HUES64 (cell line): ENCODE results near the gene LHX6.

Experiments used
- H3K27ac ChIP-seq: 2 replicates; pipeline ENCODE4 v1.7.0; 2013; ENCODE audit warnings: low read depth, low read length, inconsistent platforms
- H3K27me3 ChIP-seq: 2 replicates; pipeline ENCODE4 v1.6.1; 2013; ENCODE audit warnings: mild to moderate bottlenecking, low read length; ENCODE audit not compliant: insufficient read depth
- H3K36me3 ChIP-seq: 2 replicates; pipeline ENCODE4 v1.6.1; 2013; ENCODE audit warnings: mild to moderate bottlenecking, low read length; ENCODE audit not compliant: insufficient read depth
- H3K4me1 ChIP-seq: 2 replicates; pipeline ENCODE4 v1.6.1; 2013; ENCODE audit warnings: mild to moderate bottlenecking, low read length, moderate library complexity; ENCODE audit not compliant: insufficient read depth
- H3K4me3 ChIP-seq: 2 replicates; pipeline ENCODE4 v1.5.1; 2013; ENCODE audit warnings: mild to moderate bottlenecking, low read length, moderate library complexity
- H3K9ac ChIP-seq: 2 replicates; pipeline ENCODE4 v1.6.1; 2013; ENCODE audit warnings: mild to moderate bottlenecking, low read depth, low read length
- H3K9me3 ChIP-seq: 2 replicates; pipeline ENCODE4 v1.6.1; 2013; ENCODE audit warnings: low read depth, low read length; ENCODE audit not compliant: insufficient read depth
- WGBS: fragments of 150-250, 120-280 bp; methylation state at CpG from one replicate; pipeline ENCODE4 v1.1.7; 2013; ENCODE audit warnings: missing lambda C conversion rate; 5-methylcytosine and 5-hydroxymethylcytosine counted together

Gene LHX6

GRCh38 chr9:122188369-122188768, 40.4 kb downstream of the LHX6 start:
- Histone ChIP-seq H3K36me3 (no peaks in the 10 kb centered on the region), H3K9me3 (no peaks in the 10 kb centered on the region), H3K4me1 (0 out of 2 replicates have a peak, but pooled peaks cover 7% of the 10 kb centered on the region), H3K4me3 (no peak overlapping the region), H3K9ac (no peak overlapping the region), H3K27me3 (no peaks in the 10 kb centered on the region), H3K27ac (no peak overlapping the region)
- WGBS: 89% methylated on average over 6 of the region's 6 CpGs

GRCh38 chr9:122186777-122187470, 41.8 kb downstream of the LHX6 start:
- 95% methylated on average over 8 of the region's 8 CpGs for WGBS
- no peaks in the 10 kb centered on the region for H3K27me3 ChIP-seq
- no peak overlapping the region for H3K27ac ChIP-seq
- 0 out of 2 replicates have a peak, but pooled peaks cover 7% of the 10 kb centered on the region for H3K4me1 ChIP-seq
- H3K9me3 ChIP-seq: no peaks in the 10 kb centered on the region
- no peaks in the 10 kb centered on the region for H3K36me3 ChIP-seq
- H3K4me3 ChIP-seq: no peak overlapping the region
- H3K9ac ChIP-seq: no peak overlapping the region

- no peak overlapping the region for H3K27ac ChIP-seq
- H3K9me3 ChIP-seq: no peaks in the 10 kb centered on the region
- WGBS: 77% methylated on average over 5 of the region's 5 CpGs
- no peak overlapping the region for H3K4me3 ChIP-seq
- 0 out of 2 replicates have a peak, but pooled peaks cover under 1% of the 10 kb centered on the region for H3K4me1 ChIP-seq
- no peaks in the 10 kb centered on the region for H3K36me3 ChIP-seq
- no peaks in the 10 kb centered on the region for H3K27me3 ChIP-seq
- no peak overlapping the region for H3K9ac ChIP-seq
These were observed 42.5 kb downstream of the LHX6 start for GRCh38 chr9:122186301-122186700.

GRCh38 chr9:122184551-122184950, 44.2 kb downstream of the LHX6 start:
- no peak overlapping the region for H3K27ac ChIP-seq
- H3K9ac ChIP-seq: no peak overlapping the region
- H3K36me3 ChIP-seq: no peaks in the 10 kb centered on the region
- WGBS: no CpG with 5 or more reads among the region's 1 CpG
- no peaks in the 10 kb centered on the region for H3K27me3 ChIP-seq
- H3K4me1 ChIP-seq: peaks cover 3% of the 10 kb centered on the region; the same call in 1 of the 2 replicates
- H3K9me3 ChIP-seq: no peaks in the 10 kb centered on the region
- no peak overlapping the region for H3K4me3 ChIP-seq

DNA sequence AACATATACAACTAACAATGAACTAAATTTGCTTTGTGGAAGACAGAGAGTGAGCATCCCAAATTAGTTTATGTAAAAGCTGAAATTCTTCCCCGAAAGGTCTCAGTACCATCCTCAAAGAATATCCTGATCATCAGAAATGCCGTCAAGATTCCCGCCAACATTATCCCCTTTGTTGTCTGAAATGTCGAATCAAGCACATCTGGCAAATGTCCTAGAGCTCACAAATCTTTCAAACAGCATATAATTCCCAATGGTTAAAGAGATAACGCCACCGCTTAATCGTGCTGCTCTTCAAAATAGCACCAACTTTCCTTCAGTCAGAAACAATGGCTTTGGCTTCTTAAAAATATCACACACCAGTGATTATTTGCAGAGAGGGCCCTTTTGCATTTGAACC, 45.3 kb downstream of the LHX6 start:
- H3K36me3 ChIP-seq: no peaks in the 10 kb centered on the region
- peaks cover 3% of the 10 kb centered on the region; the same call in 1 of the 2 replicates for H3K4me1 ChIP-seq
- H3K9me3 ChIP-seq: no peaks in the 10 kb centered on the region
- no peak overlapping the region for H3K9ac ChIP-seq
- 90% methylated on average over 7 of the region's 7 CpGs for WGBS
- H3K4me3 ChIP-seq: no peak overlapping the region
- no peaks in the 10 kb centered on the region for H3K27me3 ChIP-seq
- no peak overlapping the region for H3K27ac ChIP-seq

DNA sequence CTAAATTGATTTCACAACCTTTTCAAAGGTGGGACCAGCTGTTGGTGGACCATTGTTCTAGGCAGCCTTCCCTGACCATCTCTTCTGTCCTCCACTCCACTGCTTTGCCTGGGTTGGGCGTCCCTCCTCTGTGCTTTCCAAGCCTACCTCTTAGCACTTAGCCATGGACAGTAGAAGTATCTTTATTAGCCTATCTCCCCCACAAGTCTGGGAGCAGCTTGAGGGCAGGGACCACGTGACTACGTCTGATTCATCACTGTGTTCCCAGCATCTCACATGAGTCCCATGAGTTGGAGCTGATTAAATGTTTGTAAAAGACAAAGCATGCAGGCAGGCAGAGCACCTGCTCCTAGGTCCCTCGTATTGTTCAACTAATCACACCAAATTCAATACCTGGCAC, 48.1 kb downstream of the LHX6 start:
- Histone ChIP-seq H3K27me3 (no peaks in the 10 kb centered on the region), H3K4me3 (no peak overlapping the region), H3K4me1 (peaks cover 3% of the 10 kb centered on the region; the same call in 1 of the 2 replicates), H3K27ac (no peak overlapping the region), H3K36me3 (no peaks in the 10 kb centered on the region), H3K9me3 (no peaks in the 10 kb centered on the region), H3K9ac (no peak overlapping the region)
- WGBS: 85% methylated on average over 4 of the region's 4 CpGs

DNA sequence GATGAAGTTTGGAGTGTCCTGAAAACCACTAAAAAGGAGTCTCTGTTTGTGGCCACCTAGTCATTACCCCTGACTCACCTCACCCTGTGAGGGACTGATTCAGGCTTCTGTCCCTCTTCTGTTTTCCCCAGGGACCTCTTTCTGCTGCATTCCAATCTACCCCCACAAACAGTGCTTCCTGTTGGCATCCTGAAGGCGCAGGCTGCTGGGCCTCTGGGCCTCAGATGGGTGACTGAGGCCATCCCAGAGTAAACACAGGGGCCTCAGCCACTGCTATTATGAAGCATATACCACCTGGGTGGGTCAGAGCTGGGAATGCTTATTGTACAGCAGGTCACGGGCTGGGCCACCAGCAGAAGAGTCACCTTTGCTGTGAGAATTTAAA, 49.1 kb downstream of the LHX6 start:
- H3K36me3 ChIP-seq: no peaks in the 10 kb centered on the region
- H3K4me1 ChIP-seq: peaks cover 3% of the 10 kb centered on the region; the same call in 1 of the 2 replicates
- H3K9ac ChIP-seq: no peak overlapping the region
- H3K27me3 ChIP-seq: no peaks in the 10 kb centered on the region
- H3K9me3 ChIP-seq: no peaks in the 10 kb centered on the region
- no peak overlapping the region for H3K4me3 ChIP-seq
- 86% methylated on average over 2 of the region's 2 CpGs for WGBS
- H3K27ac ChIP-seq: no peak overlapping the region

GRCh38 chr9:122179054-122179689, 49.6 kb downstream of the LHX6 start:
- no peaks in the 10 kb centered on the region for H3K36me3 ChIP-seq
- H3K27me3 ChIP-seq: no peaks in the 10 kb centered on the region
- no peak overlapping the region for H3K9ac ChIP-seq
- WGBS: 90% methylated on average over 5 of the region's 5 CpGs
- H3K27ac ChIP-seq: no peak overlapping the region
- H3K4me1 ChIP-seq: peaks cover 3% of the 10 kb centered on the region; the same call in 1 of the 2 replicates
- H3K4me3 ChIP-seq: no peak overlapping the region
- H3K9me3 ChIP-seq: no peaks in the 10 kb centered on the region

DNA sequence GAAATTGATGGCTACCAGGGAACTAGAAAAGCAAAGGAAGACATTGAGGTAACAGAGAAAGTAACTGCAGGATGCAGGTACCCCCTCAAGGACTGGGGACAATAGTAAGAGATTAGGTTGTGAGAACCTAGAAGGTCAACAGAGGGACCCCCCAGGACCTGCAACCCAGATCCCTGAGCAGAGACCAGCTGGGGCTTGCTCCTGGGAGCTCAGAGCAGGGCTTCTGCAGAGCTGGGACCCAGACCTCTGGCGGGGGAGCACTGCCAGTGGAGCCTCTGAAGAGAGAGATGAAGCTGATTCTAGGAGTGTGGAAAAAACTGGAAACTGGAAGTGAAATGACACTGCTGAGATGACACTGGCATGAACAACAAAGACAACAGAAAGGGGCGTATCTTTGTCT, 51.8 kb downstream of the LHX6 start:
- H3K4me3 ChIP-seq: no peak overlapping the region
- no peaks in the 10 kb centered on the region for H3K9me3 ChIP-seq
- WGBS: 80% methylated on average over 2 of the region's 2 CpGs
- H3K27ac ChIP-seq: no peak overlapping the region
- peaks cover 3% of the 10 kb centered on the region; the same call in 1 of the 2 replicates for H3K4me1 ChIP-seq
- no peaks in the 10 kb centered on the region for H3K27me3 ChIP-seq
- no peak overlapping the region for H3K9ac ChIP-seq
- H3K36me3 ChIP-seq: no peaks in the 10 kb centered on the region

DNA sequence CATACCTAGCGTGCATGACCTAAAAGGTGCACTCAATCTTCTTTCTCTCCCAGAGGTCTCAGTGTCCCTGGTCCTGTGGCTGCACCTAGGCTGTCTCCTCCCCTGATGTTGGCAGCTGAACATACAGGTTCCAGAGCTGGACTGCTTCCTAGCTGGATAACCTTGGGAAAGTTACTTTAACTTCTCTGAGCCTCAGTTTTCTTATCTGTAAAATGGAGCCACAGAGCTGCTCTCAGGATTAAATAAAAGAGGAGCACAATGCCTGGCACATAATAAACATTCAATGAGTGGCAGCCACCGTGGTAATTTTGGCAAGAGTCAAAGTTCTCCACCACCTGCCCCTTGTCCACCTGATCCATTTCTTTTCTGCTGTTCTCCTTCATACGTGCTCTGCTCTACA, 55.1 kb downstream of the LHX6 start:
- Histone ChIP-seq H3K27ac (no peak overlapping the region), H3K9me3 (no peaks in the 10 kb centered on the region), H3K36me3 (no peaks in the 10 kb centered on the region), H3K4me1 (no peaks in the 10 kb centered on the region), H3K9ac (no peak overlapping the region), H3K4me3 (no peak overlapping the region), H3K27me3 (no peaks in the 10 kb centered on the region)
- WGBS: 85% methylated on average over 3 of the region's 3 CpGs

DNA sequence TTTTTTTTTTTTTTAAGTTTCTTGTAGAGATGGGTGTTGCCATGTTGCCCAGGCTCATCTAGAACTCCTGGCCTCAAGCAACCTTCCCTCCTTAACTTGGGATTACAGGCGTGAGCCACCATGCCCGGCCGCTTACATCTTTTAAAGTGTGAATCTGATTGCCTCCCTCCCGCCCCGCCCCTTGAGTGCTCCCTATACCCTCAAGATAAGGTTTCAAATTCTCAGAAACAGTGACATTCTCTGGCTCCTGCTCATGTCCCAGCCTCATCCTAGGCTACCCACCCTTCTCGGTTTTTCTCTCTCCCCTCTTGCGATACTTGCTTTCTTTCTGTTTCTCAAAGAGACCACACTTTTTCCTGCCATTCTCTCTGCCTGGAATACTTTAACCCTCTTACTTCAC, 56.6 kb downstream of the LHX6 start:
- H3K27me3 ChIP-seq: no peaks in the 10 kb centered on the region

More for the DNA sequence above, 56.6 kb downstream of the LHX6 start:
- WGBS: 87% methylated on average over 7 of the region's 7 CpGs
- Histone ChIP-seq H3K27ac (no peak overlapping the region), H3K9ac (no peak overlapping the region), H3K36me3 (no peaks in the 10 kb centered on the region), H3K4me1 (no peaks in the 10 kb centered on the region), H3K9me3 (no peaks in the 10 kb centered on the region), H3K4me3 (no peak overlapping the region)
